ENCODE results near the gene KRT12. TPM values are rescaled to one million over a fixed set of nuclear protein-coding genes. Genes with fewer than 3 reads are reported as not detected.
"Not testable (repeated sequence)": the region's sequence is repeated elsewhere in the genome, so short reads cannot be mapped to it uniquely, and the experiment has no call there.

Gene KRT12
- total and polyA plus RNA-seq, 4 donors: not detected

GRCh38 chr17:40862985-40863733 is 3.9 kb downstream of the KRT12 start:
- Histone ChIP-seq H3K4me1 (ENCODE audit: control insufficient read depth in 4 of 4, insufficient read depth in 4 of 4, low read length in 3 of 4) (no peaks in the 10 kb centered on the region), H3K27ac (ENCODE audit: low read depth in 1 of 2, low read length in 2 of 2) (no peak overlapping the region), H3K36me3 (ENCODE audit: control insufficient read depth in 4 of 4, insufficient read depth in 3 of 4, low read depth in 1 of 4, low read length in 3 of 4) (no peaks in the 10 kb centered on the region), H3K9me3 (ENCODE audit: control insufficient read depth in 4 of 4, low read length in 3 of 4) (no peaks in the 10 kb centered on the region), H3K4me3 (ENCODE audit: low read depth in 1 of 3, low read length in 3 of 3) (no peak overlapping the region), H3K27me3 (ENCODE audit: control insufficient read depth in 4 of 4, insufficient read depth in 4 of 4, low read length in 3 of 4) (peaks cover 0 to 6% (median 1%) of the 10 kb centered on the region in 4 donors), H3K9ac (ENCODE audit: low read depth in 1 of 2, low read length in 2 of 2) (no peak overlapping the region)
- WGBS: 48% methylated on average over 39 of the region's 39 CpGs
- no peak for TF ChIP-seq HNF4A (conservative IDR thresholded peaks at IDR 0.05)
- no peak for TF ChIP-seq HNF4G (IDR thresholded peaks at IDR 0.05)
- TF ChIP-seq SP1 (IDR thresholded peaks at IDR 0.05): no peak
- no peak for TF ChIP-seq ZBTB33 (IDR thresholded peaks at IDR 0.05)
- TF ChIP-seq RAD21 (IDR thresholded peaks at IDR 0.05): no peak
- TF ChIP-seq JUND (IDR thresholded peaks at IDR 0.05): no peak
- no peak for DNase-seq (ENCODE audit: low spot score)

- no peak for TF ChIP-seq CTCF (IDR thresholded peaks at IDR 0.05; ENCODE audit: low read depth, low read length, missing input control)
- no peak for TF ChIP-seq ZBTB33 (IDR thresholded peaks at IDR 0.05)
- no peak for TF ChIP-seq RAD21 (IDR thresholded peaks at IDR 0.05)
- DNase-seq (ENCODE audit: low spot score): no peak
- Histone ChIP-seq H3K4me3 (ENCODE audit: low read depth in 1 of 3, low read length in 3 of 3) (no peak overlapping the region), H3K9me3 (ENCODE audit: control insufficient read depth in 4 of 4, low read length in 3 of 4) (no peaks in the 10 kb centered on the region), H3K4me1 (ENCODE audit: control insufficient read depth in 4 of 4, insufficient read depth in 4 of 4, low read length in 3 of 4) (no peaks in the 10 kb centered on the region), H3K27ac (ENCODE audit: low read depth in 1 of 2, low read length in 2 of 2) (no peak overlapping the region), H3K9ac (ENCODE audit: low read depth in 1 of 2, low read length in 2 of 2) (no peak overlapping the region), H3K36me3 (ENCODE audit: control insufficient read depth in 4 of 4, insufficient read depth in 3 of 4, low read depth in 1 of 4, low read length in 3 of 4) (no peaks in the 10 kb centered on the region), H3K27me3 (ENCODE audit: control insufficient read depth in 4 of 4, insufficient read depth in 4 of 4, low read length in 3 of 4) (peaks cover 0 to 6% (median 1%) of the 10 kb centered on the region in 4 donors)
- WGBS: 52% methylated on average over 2 of the region's 2 CpGs
Observed at GRCh38 chr17:40859536-40859935, 7.5 kb downstream of the KRT12 start.

GRCh38 chr17:40858667-40859066 is 8.4 kb downstream of the KRT12 start:
- H3K27me3 ChIP-seq (ENCODE audit: control insufficient read depth in 4 of 4, insufficient read depth in 4 of 4, low read length in 3 of 4); H3K36me3 ChIP-seq (ENCODE audit: control insufficient read depth in 4 of 4, insufficient read depth in 3 of 4, low read depth in 1 of 4, low read length in 3 of 4); DNase-seq (ENCODE audit: low spot score); H3K27ac ChIP-seq (ENCODE audit: low read depth in 1 of 2, low read length in 2 of 2); H3K9me3 ChIP-seq (ENCODE audit: control insufficient read depth in 4 of 4, low read length in 3 of 4); H3K4me3 ChIP-seq (ENCODE audit: low read depth in 1 of 3, low read length in 3 of 3); H3K4me1 ChIP-seq (ENCODE audit: control insufficient read depth in 4 of 4, insufficient read depth in 4 of 4, low read length in 3 of 4); H3K9ac ChIP-seq (ENCODE audit: low read depth in 1 of 2, low read length in 2 of 2): not testable (repeated sequence)
- 90% methylated on average over 2 of the region's 2 CpGs for WGBS

All from liver (tissue), 9 donors.